Endodermal cell (in vitro differentiated cells): ENCODE measurements around the gene PIGS. TPM values are rescaled to one million over a fixed set of nuclear protein-coding genes. Genes with fewer than 3 reads are reported as not detected.

ENCODE experiments used
- DNase-seq: peaks from one replicate; pipeline ENCODE4 v3.0.0-alpha.2; 2017
- H3K27ac ChIP-seq: 2 replicates; pipeline ENCODE4 v1.5.1; 2013; ENCODE audit warnings: mild to moderate bottlenecking, low read depth, low read length, moderate library complexity
- H3K27me3 ChIP-seq: 2 replicates; pipeline ENCODE4 v1.6.1; 2013; ENCODE audit warnings: mild to moderate bottlenecking, low read length, moderate library complexity; ENCODE audit not compliant: insufficient read depth, control insufficient read depth, poor library complexity, severe bottlenecking
- H3K36me3 ChIP-seq: 2 replicates; pipeline ENCODE4 v1.7.0; 2013; ENCODE audit warnings: mild to moderate bottlenecking, low read length, moderate library complexity; ENCODE audit not compliant: control insufficient read depth, insufficient read depth
- H3K4me1 ChIP-seq: one replicate; pipeline ENCODE4 v1.7.0; 2013; ENCODE audit warnings: low read length; ENCODE audit not compliant: control insufficient read depth, insufficient read depth
- H3K4me3 ChIP-seq: 2 replicates; pipeline ENCODE4 v1.5.1; 2013; ENCODE audit warnings: mild to moderate bottlenecking, low read length, moderate library complexity
- H3K9ac ChIP-seq: 2 replicates; pipeline ENCODE4 v1.6.1; 2013; ENCODE audit warnings: mild to moderate bottlenecking, low read length, moderate library complexity; ENCODE audit not compliant: poor library complexity, severe bottlenecking; ENCODE audit errors: extremely low read depth
- H3K9me3 ChIP-seq: 2 replicates; pipeline ENCODE4 v1.6.1; 2013; ENCODE audit warnings: mild to moderate bottlenecking, low read length, moderate library complexity; ENCODE audit not compliant: control insufficient read depth
- H3K27ac Mint-ChIP-seq: 2 replicates; pipeline ENCODE4 v1.8.0; 2020; ENCODE audit warnings: mixed read lengths
- H3K27me3 Mint-ChIP-seq: 2 replicates; pipeline ENCODE4 v1.8.0; 2021; ENCODE audit warnings: mild to moderate bottlenecking, mixed read lengths; ENCODE audit not compliant: insufficient read depth
- H3K36me3 Mint-ChIP-seq: 2 replicates; pipeline ENCODE4 v1.8.0; 2020; ENCODE audit warnings: low read depth, mixed read lengths
- H3K4me1 Mint-ChIP-seq: 2 replicates; pipeline ENCODE4 v1.8.0; 2020; ENCODE audit warnings: mixed read lengths
- H3K4me3 Mint-ChIP-seq: 2 replicates; pipeline ENCODE4 v1.8.0; 2020; ENCODE audit warnings: mild to moderate bottlenecking, moderate library complexity, mixed read lengths
- H3K9me3 Mint-ChIP-seq: 2 replicates; pipeline ENCODE4 v1.8.0; 2020; ENCODE audit warnings: mild to moderate bottlenecking, mixed read lengths
- CTCF ChIP-seq: fragments of 200-600 bp; sonication (generic); conservative IDR thresholded peaks from 2 replicates; pipeline ENCODE4 v1.5.0; 2021; ENCODE audit warnings: antibody characterized with exemption, mild to moderate bottlenecking
- WGBS, 2 experiments: methylation state at CpG; one replicate each; pipeline versions ENCODE4 v1.1.5 to v1.1.7; 2013; ENCODE audit warnings: missing lambda C conversion rate in 2 of 2, mixed read lengths in 1 of 2; ENCODE audit not compliant: insufficient coverage in 1 of 2, insufficient read length in 1 of 2; 5-methylcytosine and 5-hydroxymethylcytosine counted together
- total RNA-seq, 2 donors: library from RNA; stranded (reverse); fragmentation: NEBNext Ultra II Directional in 1 of 2; extraction: Animal tissue kit (Norgen Biotek cat#: 25700) in 1 of 2; gene quantifications; 2 replicates in 1 of 2; 3 replicates in 1 of 2; pipeline ENCODE4 v1.2.1, GENCODE V29; 2021

The PIGS gene
- total RNA-seq, 2 donors from 2014 or later = 34.9 to 43.0 TPM

- Mint-ChIP-seq H3K4me3 (no peak overlapping the region), H3K36me3 (peaks cover 51% of the 10 kb centered on the region)
- no peak overlapping the region for H3K9ac ChIP-seq
Measured at GRCh38 chr17:28555022-28555421, 16.3 kb downstream of the PIGS start.

GRCh38 chr17:28554565-28554964 lies 16.8 kb downstream of the PIGS start:
- no peak overlapping the region for H3K4me3 Mint-ChIP-seq
- no peaks in the 10 kb centered on the region for H3K9me3 Mint-ChIP-seq
- no peak overlapping the region for H3K27ac Mint-ChIP-seq
- Histone ChIP-seq H3K9me3 (no peaks in the 10 kb centered on the region), H3K27me3 (no peaks in the 10 kb centered on the region), H3K9ac (no peak overlapping the region), H3K27ac (no peak overlapping the region), H3K4me1 (peaks cover 1% of the 10 kb centered on the region), H3K4me3 (no peak overlapping the region), H3K36me3 (peaks cover 50% of the 10 kb centered on the region)
- peaks cover 18% of the 10 kb centered on the region for H3K4me1 Mint-ChIP-seq
- WGBS, 2 experiments = 95 to 98% methylated on average over 6 of the region's 6 CpGs
- TF ChIP-seq CTCF = no peak
- no peak for DNase-seq
- peaks cover 47% of the 10 kb centered on the region for H3K36me3 Mint-ChIP-seq
- H3K27me3 Mint-ChIP-seq = no peaks in the 10 kb centered on the region

More at GRCh38 chr17:28555022-28555421, 16.3 kb downstream of the PIGS start:
- H3K9me3 ChIP-seq = no peaks in the 10 kb centered on the region
- peaks cover 54% of the 10 kb centered on the region for H3K36me3 ChIP-seq
- DNase-seq = no peak
- H3K4me1 Mint-ChIP-seq = peaks cover 18% of the 10 kb centered on the region
- H3K27me3 Mint-ChIP-seq = no peaks in the 10 kb centered on the region
- H3K27ac ChIP-seq = no peak overlapping the region
- H3K27me3 ChIP-seq = no peaks in the 10 kb centered on the region
- 96% methylated on average over 3 of the region's 3 CpGs for WGBS, 2 experiments
- H3K4me1 ChIP-seq = no peaks in the 10 kb centered on the region
- no peaks in the 10 kb centered on the region for H3K9me3 Mint-ChIP-seq
- H3K27ac Mint-ChIP-seq = no peak overlapping the region
- H3K4me3 ChIP-seq = no peak overlapping the region
- no peak for TF ChIP-seq CTCF

- WGBS, 2 experiments = 84% methylated on average over 4 to 5 of the region's 5 CpGs
- Histone ChIP-seq H3K9ac (no peak overlapping the region), H3K36me3 (peaks cover 42% of the 10 kb centered on the region), H3K9me3 (no peaks in the 10 kb centered on the region), H3K27ac (peak overlapping the region; percentile 33), H3K4me3 (peak overlapping the region; percentile 86), H3K4me1 (peaks cover 4% of the 10 kb centered on the region), H3K27me3 (no peaks in the 10 kb centered on the region)
- H3K9me3 Mint-ChIP-seq = no peaks in the 10 kb centered on the region
- peaks cover 24% of the 10 kb centered on the region for H3K4me1 Mint-ChIP-seq
- TF ChIP-seq CTCF = no peak
- H3K27ac Mint-ChIP-seq = no peak overlapping the region
- no peak for DNase-seq
- no peaks in the 10 kb centered on the region for H3K27me3 Mint-ChIP-seq
- H3K4me3 Mint-ChIP-seq = peak overlapping the region; percentile 85
- peaks cover 41% of the 10 kb centered on the region for H3K36me3 Mint-ChIP-seq
Measured at GRCh38 chr17:28553000-28553505, 18.3 kb downstream of the PIGS start.
